ENCODE measurements around the gene MACROD2.

DNA sequence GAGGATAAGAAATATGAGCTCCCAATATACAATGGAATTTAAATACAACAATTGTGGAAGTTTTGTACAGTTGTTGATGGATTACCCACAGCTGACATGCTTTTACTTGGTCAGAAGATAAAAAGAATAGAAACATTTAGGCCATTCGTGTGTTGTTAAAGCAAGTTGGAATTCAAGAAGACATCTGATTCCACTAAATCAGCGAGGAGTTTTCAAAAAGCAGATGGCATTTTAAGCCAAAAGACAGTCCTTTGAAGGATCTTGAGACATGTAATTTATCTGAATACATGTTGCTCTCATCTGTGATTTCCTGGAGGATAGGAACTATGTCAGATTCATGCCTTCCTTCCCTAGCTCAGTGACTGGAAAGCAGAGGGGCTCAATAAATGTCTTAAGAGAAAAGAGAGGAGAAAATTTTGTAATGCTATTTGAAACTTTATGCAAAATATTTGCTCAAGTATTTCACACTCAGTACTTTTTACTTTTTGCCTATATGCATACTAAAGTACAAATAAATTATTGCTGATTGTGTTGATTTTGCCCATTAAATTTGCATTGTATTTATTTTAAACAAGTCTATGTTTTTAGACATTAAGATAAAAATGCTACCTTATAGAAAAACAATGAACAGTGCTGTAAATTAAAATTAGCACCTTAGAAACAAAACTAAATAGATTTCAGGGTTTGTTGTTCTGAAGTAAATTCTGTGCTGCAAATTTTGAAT, 1075.9 kb downstream of the MACROD2 start:
- TF ChIP-seq, protein P1, sequence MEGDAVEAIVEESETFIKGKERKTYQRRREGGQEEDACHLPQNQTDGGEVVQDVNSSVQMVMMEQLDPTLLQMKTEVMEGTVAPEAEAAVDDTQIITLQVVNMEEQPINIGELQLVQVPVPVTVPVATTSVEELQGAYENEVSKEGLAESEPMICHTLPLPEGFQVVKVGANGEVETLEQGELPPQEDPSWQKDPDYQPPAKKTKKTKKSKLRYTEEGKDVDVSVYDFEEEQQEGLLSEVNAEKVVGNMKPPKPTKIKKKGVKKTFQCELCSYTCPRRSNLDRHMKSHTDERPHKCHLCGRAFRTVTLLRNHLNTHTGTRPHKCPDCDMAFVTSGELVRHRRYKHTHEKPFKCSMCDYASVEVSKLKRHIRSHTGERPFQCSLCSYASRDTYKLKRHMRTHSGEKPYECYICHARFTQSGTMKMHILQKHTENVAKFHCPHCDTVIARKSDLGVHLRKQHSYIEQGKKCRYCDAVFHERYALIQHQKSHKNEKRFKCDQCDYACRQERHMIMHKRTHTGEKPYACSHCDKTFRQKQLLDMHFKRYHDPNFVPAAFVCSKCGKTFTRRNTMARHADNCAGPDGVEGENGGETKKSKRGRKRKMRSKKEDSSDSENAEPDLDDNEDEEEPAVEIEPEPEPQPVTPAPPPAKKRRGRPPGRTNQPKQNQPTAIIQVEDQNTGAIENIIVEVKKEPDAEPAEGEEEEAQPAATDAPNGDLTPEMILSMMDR (conservative IDR thresholded peaks at IDR 0.05) = no peak
- no peak for TF ChIP-seq ZFX (IDR thresholded peaks at IDR 0.05)
